Osteoblast (primary cell): Measurements from ENCODE around the gene KCNN3. TPM values are rescaled to one million over a fixed set of nuclear protein-coding genes. Genes with fewer than 3 reads are reported as not detected.

Experiments used
- DNase-seq: peaks from one replicate; pipeline ENCODE4 v3.0.0; 2011; ENCODE audit warnings: low spot score, mixed read lengths; ENCODE audit not compliant: insufficient read length; ENCODE audit errors: missing footprints
- H2AFZ ChIP-seq: 2 replicates; pipeline ENCODE4 v1.6.0; 2011; ENCODE audit warnings: mild to moderate bottlenecking, low read length
- H3K27ac ChIP-seq: 2 replicates; pipeline ENCODE4 v1.5.1; 2011; ENCODE audit warnings: mild to moderate bottlenecking, low read depth, low read length, moderate library complexity
- H3K27me3 ChIP-seq: 2 replicates; pipeline ENCODE4 v1.6.0; 2012; ENCODE audit warnings: mild to moderate bottlenecking, control low read depth, inconsistent platforms, low read length, moderate library complexity; ENCODE audit not compliant: insufficient read depth
- H3K36me3 ChIP-seq: 2 replicates; pipeline ENCODE4 v1.5.1; 2011; ENCODE audit warnings: mild to moderate bottlenecking, low read length, control low read depth, moderate library complexity; ENCODE audit not compliant: insufficient read depth
- H3K4me1 ChIP-seq: 2 replicates; pipeline ENCODE4 v1.5.1; 2011; ENCODE audit warnings: mild to moderate bottlenecking, low read length, control low read depth, moderate library complexity; ENCODE audit not compliant: insufficient read depth
- H3K4me2 ChIP-seq: 2 replicates; pipeline ENCODE4 v1.6.0; 2011; ENCODE audit warnings: mild to moderate bottlenecking, low read length; ENCODE audit not compliant: insufficient read depth
- H3K4me3 ChIP-seq: fragments of 200-600 bp; sonication (generic); 3 replicates; pipeline ENCODE4 v1.5.1; 2012; ENCODE audit warnings: mild to moderate bottlenecking, low read length, inconsistent platforms; ENCODE audit not compliant: insufficient read depth
- H3K79me2 ChIP-seq: 2 replicates; pipeline ENCODE4 v1.6.0; 2012; ENCODE audit warnings: mild to moderate bottlenecking, low read length, control low read depth, inconsistent platforms; ENCODE audit not compliant: insufficient read depth
- H3K9me3 ChIP-seq: 2 replicates; pipeline ENCODE4 v1.5.1; 2011; ENCODE audit warnings: low read depth, low read length, control low read depth
- H4K20me1 ChIP-seq: 2 replicates; pipeline ENCODE4 v1.6.0; 2012; ENCODE audit warnings: mild to moderate bottlenecking, low read length, control low read depth; ENCODE audit not compliant: insufficient read depth
- total RNA-seq: library from RNA; depleted of rRNA; stranded (reverse); fragments of >200 nt; gene quantifications from 2 replicates; pipeline ENCODE4 v1.2.3, GENCODE V29; 2012
- TF ChIP-seq, protein P1 (sequence below): IDR thresholded peaks from 2 replicates; pipeline ENCODE4 v1.5.1; 2011; ENCODE audit warnings: mild to moderate bottlenecking, low read depth, low read length, moderate library complexity; ENCODE audit errors: extremely low read depth

The KCNN3 gene
- total RNA-seq, 1 donor, result under 0.01 TPM

- no peaks in the 10 kb centered on the region for H3K36me3 ChIP-seq
- no peak overlapping the region for H2AFZ ChIP-seq
- H4K20me1 ChIP-seq, result no peaks in the 10 kb centered on the region
- no peaks in the 10 kb centered on the region for H3K4me1 ChIP-seq
- no peak overlapping the region for H3K27ac ChIP-seq
- TF ChIP-seq, protein P1, sequence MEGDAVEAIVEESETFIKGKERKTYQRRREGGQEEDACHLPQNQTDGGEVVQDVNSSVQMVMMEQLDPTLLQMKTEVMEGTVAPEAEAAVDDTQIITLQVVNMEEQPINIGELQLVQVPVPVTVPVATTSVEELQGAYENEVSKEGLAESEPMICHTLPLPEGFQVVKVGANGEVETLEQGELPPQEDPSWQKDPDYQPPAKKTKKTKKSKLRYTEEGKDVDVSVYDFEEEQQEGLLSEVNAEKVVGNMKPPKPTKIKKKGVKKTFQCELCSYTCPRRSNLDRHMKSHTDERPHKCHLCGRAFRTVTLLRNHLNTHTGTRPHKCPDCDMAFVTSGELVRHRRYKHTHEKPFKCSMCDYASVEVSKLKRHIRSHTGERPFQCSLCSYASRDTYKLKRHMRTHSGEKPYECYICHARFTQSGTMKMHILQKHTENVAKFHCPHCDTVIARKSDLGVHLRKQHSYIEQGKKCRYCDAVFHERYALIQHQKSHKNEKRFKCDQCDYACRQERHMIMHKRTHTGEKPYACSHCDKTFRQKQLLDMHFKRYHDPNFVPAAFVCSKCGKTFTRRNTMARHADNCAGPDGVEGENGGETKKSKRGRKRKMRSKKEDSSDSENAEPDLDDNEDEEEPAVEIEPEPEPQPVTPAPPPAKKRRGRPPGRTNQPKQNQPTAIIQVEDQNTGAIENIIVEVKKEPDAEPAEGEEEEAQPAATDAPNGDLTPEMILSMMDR, result no peak
- no peak overlapping the region for H3K4me3 ChIP-seq
- peaks cover 24% of the 10 kb centered on the region for H3K27me3 ChIP-seq
- no peaks in the 10 kb centered on the region for H3K79me2 ChIP-seq
- no peak for DNase-seq
- H3K4me2 ChIP-seq, result no peak overlapping the region
- no peaks in the 10 kb centered on the region for H3K9me3 ChIP-seq
These were observed 96.5 kb downstream of the KCNN3 start for GRCh38 chr1:154773551-154773950.

GRCh38 chr1:154772606-154773506 is 97.2 kb downstream of the KCNN3 start:
- H3K4me2 ChIP-seq, result no peak overlapping the region
- no peaks in the 10 kb centered on the region for H3K4me1 ChIP-seq
- no peaks in the 10 kb centered on the region for H3K9me3 ChIP-seq
- no peaks in the 10 kb centered on the region for H3K79me2 ChIP-seq
- DNase-seq, result no peak
- no peaks in the 10 kb centered on the region for H4K20me1 ChIP-seq
- H2AFZ ChIP-seq, result no peak overlapping the region
- no peak overlapping the region for H3K27ac ChIP-seq
- no peaks in the 10 kb centered on the region for H3K36me3 ChIP-seq
- H3K27me3 ChIP-seq, result peaks cover 24% of the 10 kb centered on the region
- TF ChIP-seq, protein P1, result no peak
- no peak overlapping the region for H3K4me3 ChIP-seq

GRCh38 chr1:154772056-154772455 is 98.0 kb downstream of the KCNN3 start:
- no peak overlapping the region for H2AFZ ChIP-seq
- TF ChIP-seq, protein P1, result no peak

DNA sequence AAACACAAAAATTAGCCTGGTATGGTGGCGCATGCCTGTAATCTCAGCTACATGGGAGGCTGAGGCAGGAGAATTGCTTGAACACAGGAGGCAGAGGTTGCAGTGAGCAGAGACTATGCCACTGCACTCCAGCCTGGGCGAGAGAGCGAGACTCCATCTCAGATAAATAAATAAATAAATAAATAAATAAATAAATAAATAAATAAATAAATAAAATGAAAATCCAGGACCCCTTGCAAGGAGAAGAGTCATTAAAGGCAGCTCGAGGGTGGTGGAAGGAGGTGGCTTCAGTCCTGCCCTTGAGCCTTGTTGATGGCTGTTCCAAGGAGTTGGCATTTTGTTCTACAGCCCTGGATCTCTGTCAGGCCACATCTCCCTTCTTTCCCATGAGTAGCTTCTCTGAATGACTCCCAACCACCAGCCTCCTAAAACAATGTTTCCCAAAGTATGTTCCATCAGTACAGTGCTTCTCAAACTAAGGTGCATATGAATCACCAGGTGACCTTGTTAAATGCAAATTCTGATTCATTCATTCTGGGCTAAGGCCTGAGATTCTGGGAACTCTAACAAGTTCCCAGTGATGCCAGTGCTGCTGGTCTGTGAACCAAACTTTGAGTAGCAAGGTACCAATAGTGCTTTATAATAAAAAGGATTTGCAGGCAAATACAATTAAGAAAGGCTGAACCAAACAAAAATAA is 99.0 kb downstream of the KCNN3 start:
- no peak overlapping the region for H3K4me2 ChIP-seq
- H3K4me1 ChIP-seq, result peaks cover 3% of the 10 kb centered on the region
- peaks cover 24% of the 10 kb centered on the region for H3K27me3 ChIP-seq
- no peaks in the 10 kb centered on the region for H3K36me3 ChIP-seq
- no peak overlapping the region for H3K4me3 ChIP-seq
- H3K79me2 ChIP-seq, result no peaks in the 10 kb centered on the region
- no peak for DNase-seq
- no peaks in the 10 kb centered on the region for H4K20me1 ChIP-seq
- no peak overlapping the region for H2AFZ ChIP-seq
- no peak overlapping the region for H3K27ac ChIP-seq
- TF ChIP-seq, protein P1, result no peak
- no peaks in the 10 kb centered on the region for H3K9me3 ChIP-seq

More at GRCh38 chr1:154772056-154772455, 98.0 kb downstream of the KCNN3 start:
- Histone ChIP-seq H4K20me1 (no peaks in the 10 kb centered on the region), H3K27ac (no peak overlapping the region), H3K79me2 (no peaks in the 10 kb centered on the region), H3K4me1 (peaks cover 3% of the 10 kb centered on the region), H3K4me2 (no peak overlapping the region), H3K36me3 (no peaks in the 10 kb centered on the region), H3K27me3 (peaks cover 24% of the 10 kb centered on the region), H3K9me3 (no peaks in the 10 kb centered on the region), H3K4me3 (no peak overlapping the region)
- DNase-seq, result no peak
